ENCODE results near the gene WDR77.

Gene WDR77

GRCh38 chr1:111450185-111450584, 1.1 kb upstream of the WDR77 start:
- Histone ChIP-seq H3K4me1 (ENCODE audit: control insufficient read depth, low read depth, low read length) (peaks cover 12% of the 10 kb centered on the region), H3K4me3 (ENCODE audit: low read length) (peak overlapping the region; percentile 100), H3K27me3 (ENCODE audit: control insufficient read depth, insufficient read depth, low read length) (no peaks in the 10 kb centered on the region), H3K27ac (ENCODE audit: low read length) (peak overlapping the region; percentile 92), H3K9me3 (ENCODE audit: control insufficient read depth, low read depth, low read length) (no peaks in the 10 kb centered on the region), H3K9ac (ENCODE audit: low read length) (peak overlapping the region; percentile 97), H3K36me3 (ENCODE audit: control insufficient read depth, low read depth, low read length) (peaks cover 30% of the 10 kb centered on the region)

DNA sequence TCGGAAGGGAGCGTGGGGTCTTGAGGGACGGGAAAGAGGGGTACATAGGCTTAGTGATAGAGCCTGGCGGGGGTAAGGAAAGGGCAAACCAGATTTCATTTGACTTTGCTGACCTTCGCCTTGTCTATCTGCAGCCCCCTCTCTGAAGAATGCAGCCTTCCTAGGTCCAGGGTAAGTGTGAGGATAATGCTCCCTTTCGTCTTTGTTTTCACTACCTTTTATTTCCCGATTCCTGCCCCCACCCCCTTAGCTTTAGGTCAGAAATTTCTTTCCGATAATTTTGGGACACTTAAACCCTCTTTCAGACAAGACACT, 604 bp upstream of the WDR77 start:
- Histone ChIP-seq H3K4me1 (ENCODE audit: control insufficient read depth, low read depth, low read length) (peaks cover 12% of the 10 kb centered on the region), H3K9ac (ENCODE audit: low read length) (peak overlapping the region; percentile 97), H3K27me3 (ENCODE audit: control insufficient read depth, insufficient read depth, low read length) (no peaks in the 10 kb centered on the region), H3K9me3 (ENCODE audit: control insufficient read depth, low read depth, low read length) (no peaks in the 10 kb centered on the region), H3K36me3 (ENCODE audit: control insufficient read depth, low read depth, low read length) (peaks cover 31% of the 10 kb centered on the region), H3K4me3 (ENCODE audit: low read length) (peak overlapping the region; percentile 100), H3K27ac (ENCODE audit: low read length) (peak overlapping the region; percentile 92)

DNA sequence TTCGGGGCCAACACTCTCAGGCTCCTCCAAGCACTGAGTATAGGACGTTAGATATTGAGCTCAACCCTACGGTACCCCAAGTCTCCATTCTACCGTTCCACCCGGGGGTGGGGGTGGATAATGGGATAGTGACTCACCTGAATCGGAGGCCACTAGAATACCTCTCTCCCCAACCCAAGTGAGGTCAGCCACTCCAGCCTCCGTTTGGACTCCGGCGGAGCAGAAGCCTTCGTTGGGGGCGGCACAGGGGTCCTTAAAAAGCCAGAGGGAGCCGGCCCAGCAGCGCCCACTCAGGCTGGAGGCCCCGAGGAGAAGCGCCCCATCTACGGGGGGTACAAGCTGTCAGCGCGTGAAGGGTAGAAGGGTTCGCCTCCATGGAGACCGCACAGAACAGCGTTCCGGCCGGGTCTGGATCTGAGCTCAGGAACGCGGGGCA, 556 bp downstream of the WDR77 start:
- peaks cover 36% of the 10 kb centered on the region for H3K36me3 ChIP-seq (ENCODE audit: control insufficient read depth, low read depth, low read length)
- peak overlapping the region; percentile 54 for H3K27ac ChIP-seq (ENCODE audit: low read length)

GRCh38 chr1:111446967-111447892, 1.8 kb downstream of the WDR77 start:
- H3K4me1 ChIP-seq (ENCODE audit: control insufficient read depth, low read depth, low read length), result peaks cover 12% of the 10 kb centered on the region
- no peaks in the 10 kb centered on the region for H3K9me3 ChIP-seq (ENCODE audit: control insufficient read depth, low read depth, low read length)
- H3K4me3 ChIP-seq (ENCODE audit: low read length), result peak overlapping the region; percentile 100
- H3K27me3 ChIP-seq (ENCODE audit: control insufficient read depth, insufficient read depth, low read length), result no peaks in the 10 kb centered on the region
- no peak overlapping the region for H3K9ac ChIP-seq (ENCODE audit: low read length)
- no peak overlapping the region for H3K27ac ChIP-seq (ENCODE audit: low read length)
- H3K36me3 ChIP-seq (ENCODE audit: control insufficient read depth, low read depth, low read length), result peaks cover 48% of the 10 kb centered on the region

More for the DNA sequence above, 556 bp downstream of the WDR77 start:
- Histone ChIP-seq H3K4me3 (ENCODE audit: low read length) (peak overlapping the region; percentile 100), H3K9me3 (ENCODE audit: control insufficient read depth, low read depth, low read length) (no peaks in the 10 kb centered on the region), H3K27me3 (ENCODE audit: control insufficient read depth, insufficient read depth, low read length) (no peaks in the 10 kb centered on the region), H3K9ac (ENCODE audit: low read length) (peak overlapping the region; percentile 97), H3K4me1 (ENCODE audit: control insufficient read depth, low read depth, low read length) (peaks cover 12% of the 10 kb centered on the region)

- Histone ChIP-seq H3K27ac (ENCODE audit: low read length) (no peak overlapping the region), H3K9ac (ENCODE audit: low read length) (no peak overlapping the region), H3K27me3 (ENCODE audit: control insufficient read depth, insufficient read depth, low read length) (no peaks in the 10 kb centered on the region), H3K4me1 (ENCODE audit: control insufficient read depth, low read depth, low read length) (peaks cover 12% of the 10 kb centered on the region), H3K9me3 (ENCODE audit: control insufficient read depth, low read depth, low read length) (no peaks in the 10 kb centered on the region), H3K36me3 (ENCODE audit: control insufficient read depth, low read depth, low read length) (peaks cover 54% of the 10 kb centered on the region), H3K4me3 (ENCODE audit: low read length) (no peak overlapping the region)
Measured at GRCh38 chr1:111446546-111446945, 2.5 kb downstream of the WDR77 start.

DNA sequence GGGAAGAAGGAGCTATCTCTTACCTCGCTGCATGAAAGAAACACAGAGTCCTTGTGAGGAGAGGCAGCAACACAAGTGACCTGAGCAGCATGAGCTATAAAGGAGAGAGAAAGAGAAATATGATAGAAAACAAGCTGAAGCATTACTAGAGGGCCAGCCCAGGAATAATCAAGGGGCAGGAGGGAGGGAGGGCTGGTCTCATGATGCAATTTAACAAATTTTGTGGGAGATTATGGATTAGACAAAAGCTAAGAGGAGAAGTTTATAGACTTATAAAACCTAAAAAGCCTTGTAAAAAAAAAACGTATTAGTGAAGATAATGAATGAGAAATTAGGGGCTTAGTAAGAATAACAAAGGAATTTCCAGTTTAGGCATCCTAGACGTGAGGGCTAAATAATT, 5.0 kb downstream of the WDR77 start:
- Histone ChIP-seq H3K9me3 (ENCODE audit: control insufficient read depth, low read depth, low read length) (no peaks in the 10 kb centered on the region), H3K4me1 (ENCODE audit: control insufficient read depth, low read depth, low read length) (peaks cover 6% of the 10 kb centered on the region), H3K27me3 (ENCODE audit: control insufficient read depth, insufficient read depth, low read length) (no peaks in the 10 kb centered on the region), H3K9ac (ENCODE audit: low read length) (no peak overlapping the region), H3K4me3 (ENCODE audit: low read length) (no peak overlapping the region), H3K36me3 (ENCODE audit: control insufficient read depth, low read depth, low read length) (peaks cover 77% of the 10 kb centered on the region), H3K27ac (ENCODE audit: low read length) (no peak overlapping the region)

DNA sequence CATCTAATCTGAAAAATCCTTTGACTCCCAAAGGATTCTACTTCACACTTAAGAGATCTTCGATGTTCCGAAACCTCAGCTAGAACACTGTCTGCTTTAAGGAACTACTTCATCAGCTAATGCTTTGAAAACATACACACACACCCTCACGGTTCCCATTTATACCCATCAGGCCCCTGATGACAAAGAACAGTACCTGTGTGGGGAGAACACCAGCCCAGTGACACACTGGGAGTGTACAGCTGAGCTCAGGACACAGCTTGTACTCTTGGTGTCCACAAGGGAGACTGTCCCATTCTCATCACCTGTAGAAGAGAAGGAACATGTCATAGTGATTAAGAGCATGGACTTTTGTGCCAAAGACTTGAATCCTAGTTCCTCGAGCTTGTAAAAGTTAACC, 6.6 kb downstream of the WDR77 start:
- Histone ChIP-seq H3K27ac (ENCODE audit: low read length) (no peak overlapping the region), H3K36me3 (ENCODE audit: control insufficient read depth, low read depth, low read length) (peaks cover 92% of the 10 kb centered on the region), H3K9ac (ENCODE audit: low read length) (no peak overlapping the region), H3K27me3 (ENCODE audit: control insufficient read depth, insufficient read depth, low read length) (no peaks in the 10 kb centered on the region), H3K4me3 (ENCODE audit: low read length) (no peak overlapping the region), H3K9me3 (ENCODE audit: control insufficient read depth, low read depth, low read length) (no peaks in the 10 kb centered on the region), H3K4me1 (ENCODE audit: control insufficient read depth, low read depth, low read length) (no peaks in the 10 kb centered on the region)

- H3K9me3 ChIP-seq (ENCODE audit: control insufficient read depth, low read depth, low read length), result no peaks in the 10 kb centered on the region
- H3K27me3 ChIP-seq (ENCODE audit: control insufficient read depth, insufficient read depth, low read length), result no peaks in the 10 kb centered on the region
- no peak overlapping the region for H3K27ac ChIP-seq (ENCODE audit: low read length)
- no peaks in the 10 kb centered on the region for H3K4me1 ChIP-seq (ENCODE audit: control insufficient read depth, low read depth, low read length)
- H3K9ac ChIP-seq (ENCODE audit: low read length), result no peak overlapping the region
- no peak overlapping the region for H3K4me3 ChIP-seq (ENCODE audit: low read length)
- peaks cover 85% of the 10 kb centered on the region for H3K36me3 ChIP-seq (ENCODE audit: control insufficient read depth, low read depth, low read length)
Measured at GRCh38 chr1:111441573-111442192, 7.4 kb downstream of the WDR77 start.

DNA sequence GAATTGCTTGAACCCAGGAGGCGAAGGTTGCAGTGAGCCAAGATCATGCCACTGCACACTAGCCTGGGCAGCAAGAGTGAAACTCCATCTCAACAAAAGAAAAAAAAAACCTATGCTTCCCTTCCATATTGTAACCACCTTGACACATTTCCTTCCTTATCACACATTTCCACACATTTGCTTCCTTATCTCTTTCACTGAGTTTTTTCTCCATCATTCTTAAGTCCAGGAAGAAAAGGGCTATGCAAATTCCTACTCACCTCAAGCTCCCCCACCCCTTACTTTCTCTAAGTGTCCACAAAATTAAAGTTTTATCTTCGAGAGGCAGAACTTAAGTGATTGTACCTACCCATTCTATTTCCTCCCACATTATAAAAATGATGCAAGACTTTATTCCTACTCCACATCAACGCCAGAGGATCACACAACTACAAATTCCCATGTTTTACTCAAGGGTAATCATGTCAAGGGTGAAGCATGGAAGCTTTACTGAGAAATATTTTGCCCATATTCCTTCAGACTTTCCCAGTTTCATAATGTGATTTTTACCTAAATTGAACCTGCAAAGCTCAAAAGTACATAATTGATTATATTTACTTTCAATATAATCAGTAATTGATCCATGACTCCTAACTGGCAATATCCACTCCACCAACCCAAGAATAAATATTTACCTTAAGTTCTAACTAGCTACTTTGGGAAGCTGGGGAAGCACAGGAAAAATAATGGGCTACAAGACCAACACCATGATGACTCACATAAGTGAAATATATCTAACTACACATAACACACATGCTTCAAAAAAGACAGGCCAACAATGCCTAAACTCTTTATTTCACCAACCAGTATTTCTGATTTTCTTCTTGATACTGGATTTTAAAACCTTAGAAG, 9.3 kb downstream of the WDR77 start:
- peaks cover 69% of the 10 kb centered on the region for H3K36me3 ChIP-seq (ENCODE audit: control insufficient read depth, low read depth, low read length)

DNA sequence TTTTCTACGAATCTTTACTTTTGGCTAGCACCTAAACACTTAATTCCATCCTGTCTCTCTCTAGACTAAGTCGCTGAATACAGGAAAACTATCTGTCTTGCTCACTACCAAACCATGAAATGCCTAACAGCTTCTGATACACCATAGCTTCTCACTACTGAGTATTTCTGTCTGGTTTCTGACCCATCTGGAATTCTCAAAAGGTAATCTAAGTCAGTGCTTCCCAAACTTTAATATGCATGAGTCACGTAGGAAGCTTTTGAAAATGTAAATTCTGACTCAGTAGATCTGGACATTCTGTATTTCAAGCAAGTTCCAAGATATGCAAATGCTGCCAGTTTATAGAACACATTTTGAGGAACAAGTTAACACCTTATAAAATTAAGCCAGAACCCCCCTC, 12.3 kb downstream of the WDR77 start:
- Histone ChIP-seq H3K27me3 (ENCODE audit: control insufficient read depth, insufficient read depth, low read length) (no peaks in the 10 kb centered on the region), H3K4me1 (ENCODE audit: control insufficient read depth, low read depth, low read length) (no peaks in the 10 kb centered on the region), H3K36me3 (ENCODE audit: control insufficient read depth, low read depth, low read length) (peaks cover 39% of the 10 kb centered on the region), H3K4me3 (ENCODE audit: low read length) (no peak overlapping the region), H3K9ac (ENCODE audit: low read length) (no peak overlapping the region), H3K27ac (ENCODE audit: low read length) (no peak overlapping the region), H3K9me3 (ENCODE audit: control insufficient read depth, low read depth, low read length) (no peaks in the 10 kb centered on the region)

More for the DNA sequence above, 9.3 kb downstream of the WDR77 start:
- no peaks in the 10 kb centered on the region for H3K27me3 ChIP-seq (ENCODE audit: control insufficient read depth, insufficient read depth, low read length)
- H3K9me3 ChIP-seq (ENCODE audit: control insufficient read depth, low read depth, low read length), result no peaks in the 10 kb centered on the region
- no peak overlapping the region for H3K27ac ChIP-seq (ENCODE audit: low read length)
- H3K4me1 ChIP-seq (ENCODE audit: control insufficient read depth, low read depth, low read length), result no peaks in the 10 kb centered on the region
- no peak overlapping the region for H3K9ac ChIP-seq (ENCODE audit: low read length)
- no peak overlapping the region for H3K4me3 ChIP-seq (ENCODE audit: low read length)

GRCh38 chr1:111424281-111424680, 24.8 kb downstream of the WDR77 start:
- Histone ChIP-seq H3K27me3 (ENCODE audit: control insufficient read depth, insufficient read depth, low read length) (no peaks in the 10 kb centered on the region), H3K4me3 (ENCODE audit: low read length) (no peak overlapping the region), H3K36me3 (ENCODE audit: control insufficient read depth, low read depth, low read length) (no peaks in the 10 kb centered on the region), H3K9me3 (ENCODE audit: control insufficient read depth, low read depth, low read length) (no peaks in the 10 kb centered on the region), H3K27ac (ENCODE audit: low read length) (no peak overlapping the region), H3K9ac (ENCODE audit: low read length) (no peak overlapping the region), H3K4me1 (ENCODE audit: control insufficient read depth, low read depth, low read length) (no peaks in the 10 kb centered on the region)

Data from iPS-18a (cell line).